Hepatic stellate cell (primary cell): ENCODE measurements around the gene GLOD4.
"Not testable (repeated sequence)": the region's sequence is repeated elsewhere in the genome, so short reads cannot be mapped to it uniquely, and the experiment has no call there.

Experiments used
- DNase-seq: peaks from one replicate; pipeline ENCODE4 v3.0.0; 2011; ENCODE audit warnings: low spot score

Gene GLOD4, protein sequence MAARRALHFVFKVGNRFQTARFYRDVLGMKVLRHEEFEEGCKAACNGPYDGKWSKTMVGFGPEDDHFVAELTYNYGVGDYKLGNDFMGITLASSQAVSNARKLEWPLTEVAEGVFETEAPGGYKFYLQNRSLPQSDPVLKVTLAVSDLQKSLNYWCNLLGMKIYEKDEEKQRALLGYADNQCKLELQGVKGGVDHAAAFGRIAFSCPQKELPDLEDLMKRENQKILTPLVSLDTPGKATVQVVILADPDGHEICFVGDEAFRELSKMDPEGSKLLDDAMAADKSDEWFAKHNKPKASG

DNA sequence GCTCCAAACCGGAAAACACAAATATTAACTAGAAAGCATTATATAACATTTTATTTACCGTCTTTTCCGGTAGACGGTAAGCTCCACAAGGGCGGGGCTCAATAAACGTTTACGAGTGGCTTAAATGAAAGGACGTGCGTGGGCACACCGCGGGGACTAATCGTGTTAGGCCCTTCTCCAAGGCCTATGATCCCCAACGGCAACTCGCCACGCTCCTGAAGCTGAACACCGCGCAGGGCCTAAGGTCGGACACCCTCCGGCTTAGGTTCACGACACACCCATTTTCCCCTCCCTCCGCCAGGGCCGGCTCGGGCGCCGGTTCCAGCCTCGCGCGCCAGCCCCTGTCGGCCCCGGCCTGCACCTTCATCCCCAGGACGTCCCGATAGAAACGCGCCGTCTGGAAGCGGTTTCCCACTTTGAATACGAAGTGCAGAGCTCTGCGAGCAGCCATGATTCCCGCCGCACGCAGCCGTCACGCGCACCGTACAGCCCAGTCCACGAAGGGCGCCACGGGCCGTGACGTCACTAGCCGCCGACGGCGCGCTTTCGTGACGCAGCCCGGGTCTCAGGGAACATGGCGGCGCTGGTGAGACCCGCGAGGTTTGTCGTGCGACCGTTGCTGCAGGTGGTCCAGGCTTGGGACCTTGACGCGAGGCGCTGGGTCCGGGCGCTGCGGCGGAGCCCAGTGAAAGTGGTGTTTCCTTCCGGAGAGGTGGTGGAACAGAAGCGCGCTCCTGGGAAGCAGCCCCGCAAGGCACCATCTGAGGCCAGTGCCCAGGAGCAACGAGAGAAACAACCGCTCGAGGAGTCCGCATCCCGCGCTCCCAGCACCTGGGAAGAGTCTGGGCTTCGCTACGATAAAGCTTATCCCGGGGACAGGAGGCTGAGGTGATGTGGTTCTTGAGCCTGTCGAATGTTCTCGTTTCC, at the start of gene GLOD4, which contains the start of gene MRM3:
Gene GLOD4, minus strand, starts transcription at position 476 of the 927 bp plus-strand sequence. Its CDS starts 25 bp downstream, at position 451.
Gene MRM3, plus strand, starts transcription at position 549 of the 927 bp plus-strand sequence. Its CDS starts 26 bp downstream, at position 575.
- DNase-seq, result peak; percentile 97

DNA sequence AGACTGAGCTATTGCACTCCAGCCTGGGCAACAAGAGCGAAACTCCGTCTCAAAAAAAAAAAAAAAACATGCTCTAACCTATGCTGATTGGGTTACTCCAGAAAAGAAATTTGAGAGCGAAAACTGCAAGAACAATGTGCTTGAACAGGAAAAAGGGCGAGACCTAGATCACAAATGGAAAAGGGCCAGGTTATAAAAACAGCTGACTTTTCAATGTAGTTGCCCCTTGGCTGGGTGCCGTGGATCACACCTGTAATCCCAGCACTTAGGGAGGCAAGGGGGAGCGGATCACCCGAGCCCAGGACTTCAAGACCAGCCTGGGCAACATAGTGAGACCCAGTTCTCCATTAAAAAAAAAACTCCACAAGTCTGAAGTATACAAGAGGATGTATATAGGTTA, 48.9 kb upstream of the GLOD4 start:
- no peak for DNase-seq

DNA sequence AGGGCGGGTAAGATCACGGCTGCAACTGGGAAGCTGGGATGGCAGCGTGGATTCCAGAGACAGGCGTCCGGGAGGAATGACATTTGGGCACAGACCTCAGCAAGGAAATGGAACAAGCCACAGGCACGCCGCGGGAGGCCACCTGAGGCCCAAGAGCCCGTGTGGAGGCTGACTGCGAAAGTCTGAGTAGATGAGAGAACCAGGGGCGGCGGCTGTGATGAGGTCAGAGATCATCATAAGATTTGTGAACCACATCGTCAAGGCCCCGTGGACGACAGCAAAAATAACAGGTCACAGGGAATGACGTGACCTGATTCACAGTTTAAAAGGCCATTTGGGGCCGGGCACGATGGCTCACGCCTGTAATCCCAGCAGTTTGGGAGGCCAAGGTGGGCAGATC, 48.3 kb upstream of the GLOD4 start:
- no peak for DNase-seq

DNA sequence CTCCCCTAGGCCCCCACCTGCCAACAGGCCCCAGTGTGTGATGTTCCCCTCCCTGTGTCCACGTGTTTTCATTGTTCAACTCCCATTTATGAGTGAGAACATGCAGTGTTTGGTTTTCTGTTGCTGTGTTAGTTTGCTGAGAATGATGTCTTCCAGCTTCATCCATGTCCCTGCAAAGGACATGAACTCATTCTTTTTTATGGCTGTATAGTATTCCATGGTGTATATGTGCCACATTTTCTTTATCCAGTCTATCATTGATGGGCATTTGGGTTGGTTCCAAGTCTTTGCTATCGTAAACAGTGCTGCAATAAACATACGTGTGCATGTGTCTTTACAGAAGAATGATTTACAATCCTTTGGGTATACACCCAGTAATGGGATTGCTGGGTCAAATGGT, 47.5 kb upstream of the GLOD4 start:
- DNase-seq, result not testable (repeated sequence)

DNA sequence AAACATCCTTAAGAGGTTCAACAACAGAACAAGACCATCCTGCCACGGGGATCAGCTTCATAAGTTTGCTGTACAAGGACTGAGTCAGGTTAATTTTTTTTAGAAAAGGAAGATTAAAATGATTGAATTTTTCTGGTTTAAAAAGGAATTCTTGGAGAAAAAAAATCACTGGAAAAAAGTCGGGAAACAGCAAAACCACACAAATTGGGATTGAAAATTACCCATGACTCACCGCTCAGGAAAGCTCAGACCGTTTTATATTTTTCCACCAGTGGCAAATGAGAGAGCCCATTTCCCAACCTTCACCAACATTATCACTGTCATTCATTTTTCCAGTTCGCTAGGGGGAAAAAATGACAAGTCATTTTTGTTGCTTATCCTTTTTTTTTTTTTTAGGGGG, 46.7 kb upstream of the GLOD4 start:
- DNase-seq, result no peak

DNA sequence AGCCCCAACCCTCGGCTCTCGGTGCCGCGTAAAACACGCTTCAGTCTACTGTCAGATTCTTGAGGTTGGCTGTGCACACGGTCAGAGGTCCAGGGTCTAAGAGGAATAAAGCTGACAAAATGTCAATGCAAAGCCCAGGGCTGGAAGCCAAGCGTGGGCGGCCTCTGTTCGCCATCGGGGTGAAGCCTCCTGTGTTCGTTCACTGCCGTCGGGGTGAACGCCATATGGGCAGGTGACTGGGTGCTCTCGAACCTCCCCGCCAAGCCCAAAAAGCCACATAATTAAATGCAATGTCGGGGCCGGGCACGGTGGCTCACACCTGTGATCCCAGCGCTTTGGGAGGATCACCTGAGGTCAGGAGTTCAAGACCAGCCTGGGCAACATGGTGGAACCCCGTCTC, 44.7 kb upstream of the GLOD4 start:
- DNase-seq, result no peak

DNA sequence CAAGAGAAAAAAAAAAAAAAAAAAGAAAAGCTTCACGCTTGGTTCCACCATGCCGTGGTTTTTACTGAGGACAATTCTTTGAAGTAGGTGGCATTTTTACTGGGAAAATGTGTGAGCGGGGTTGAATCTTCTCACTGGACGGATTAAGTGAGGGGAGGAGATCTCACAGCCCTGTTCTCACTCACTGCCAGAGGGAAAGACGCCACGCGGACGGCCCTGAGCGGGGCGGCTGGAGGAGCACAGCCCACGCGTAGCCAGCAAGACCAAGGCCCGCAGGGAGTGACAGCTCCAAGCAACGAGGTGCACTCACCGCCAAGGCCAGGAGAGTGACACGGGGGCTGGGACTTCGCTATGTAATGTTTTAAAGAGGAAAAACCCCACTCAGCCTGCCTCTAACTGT, 43.1 kb upstream of the GLOD4 start:
- no peak for DNase-seq

DNA sequence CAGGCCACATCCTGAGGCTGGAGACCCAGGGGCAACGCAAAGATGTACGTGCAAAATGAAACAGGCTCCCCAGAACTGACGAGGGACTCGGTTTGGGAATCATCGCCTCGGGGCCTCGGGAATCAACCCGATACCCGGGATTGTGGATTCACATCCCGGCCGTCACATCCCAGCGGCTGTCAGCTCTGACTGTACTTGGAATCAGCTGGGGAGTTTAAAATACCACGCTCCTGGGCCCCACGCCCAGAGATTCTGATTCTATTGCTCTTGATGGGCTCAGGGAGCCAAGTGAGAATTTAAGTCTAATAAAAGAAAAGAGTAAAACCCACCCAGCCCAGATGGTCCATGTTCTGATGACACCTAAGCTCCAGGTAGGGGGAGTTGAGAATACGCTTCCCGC, 42.3 kb upstream of the GLOD4 start:
- no peak for DNase-seq

DNA sequence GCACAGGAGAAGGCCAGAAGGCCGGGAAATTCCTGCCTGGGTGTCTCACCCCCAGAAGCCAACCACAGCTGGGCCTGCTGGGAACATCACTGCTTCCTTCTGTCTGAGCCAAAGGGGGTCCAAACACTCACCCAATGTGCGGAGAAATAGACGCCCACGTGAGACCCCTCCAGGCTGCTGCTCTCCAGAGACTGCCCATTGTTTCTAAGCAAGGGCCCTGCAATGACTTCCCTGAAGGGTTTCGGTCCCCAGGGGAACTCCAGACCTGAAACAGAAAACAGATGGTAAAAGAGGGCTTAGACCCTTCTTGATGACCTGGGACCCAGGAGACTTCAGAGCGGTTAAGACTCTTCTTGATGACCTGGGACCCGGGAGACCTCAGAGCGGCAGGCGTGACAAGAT, 41.4 kb upstream of the GLOD4 start:
- no peak for DNase-seq

DNA sequence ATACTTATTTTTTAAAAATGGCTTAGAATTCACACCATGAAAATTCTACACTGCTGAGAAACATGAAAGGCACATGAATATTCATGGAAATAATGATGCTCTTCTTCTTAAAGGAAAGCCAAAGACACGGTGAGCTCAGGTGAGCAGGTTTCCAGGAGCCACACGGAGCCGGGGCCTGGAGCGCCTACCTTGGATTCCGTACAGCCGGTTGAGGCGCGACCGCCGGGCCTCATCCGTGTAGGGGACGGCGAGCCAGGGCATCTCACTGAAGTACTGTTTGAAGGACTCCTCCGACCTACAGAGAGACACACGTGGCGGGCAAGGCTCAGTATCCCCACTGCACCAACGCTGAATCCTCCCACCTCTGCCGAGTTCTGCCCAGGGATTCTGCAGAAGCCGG, 37.2 kb upstream of the GLOD4 start:
- no peak for DNase-seq

DNA sequence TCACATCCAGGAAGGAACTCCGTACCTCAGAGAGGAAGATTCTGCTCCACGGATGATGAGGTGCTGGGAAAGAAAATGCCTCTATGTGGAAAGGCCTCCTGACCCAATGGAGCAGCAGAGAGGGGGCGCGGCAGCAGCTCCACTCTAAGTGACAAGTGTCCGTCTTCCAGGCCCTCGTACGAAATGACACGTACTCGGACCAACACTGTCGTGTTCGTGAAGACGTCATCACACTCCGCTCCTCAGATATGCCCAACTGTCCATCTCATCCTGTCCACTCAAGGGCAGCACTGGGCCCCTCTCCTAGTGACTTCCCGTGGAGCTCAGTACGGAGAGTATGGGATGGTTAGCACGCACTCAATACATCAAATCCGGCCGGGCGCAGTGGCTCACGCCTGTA, 32.3 kb upstream of the GLOD4 start:
- no peak for DNase-seq

DNA sequence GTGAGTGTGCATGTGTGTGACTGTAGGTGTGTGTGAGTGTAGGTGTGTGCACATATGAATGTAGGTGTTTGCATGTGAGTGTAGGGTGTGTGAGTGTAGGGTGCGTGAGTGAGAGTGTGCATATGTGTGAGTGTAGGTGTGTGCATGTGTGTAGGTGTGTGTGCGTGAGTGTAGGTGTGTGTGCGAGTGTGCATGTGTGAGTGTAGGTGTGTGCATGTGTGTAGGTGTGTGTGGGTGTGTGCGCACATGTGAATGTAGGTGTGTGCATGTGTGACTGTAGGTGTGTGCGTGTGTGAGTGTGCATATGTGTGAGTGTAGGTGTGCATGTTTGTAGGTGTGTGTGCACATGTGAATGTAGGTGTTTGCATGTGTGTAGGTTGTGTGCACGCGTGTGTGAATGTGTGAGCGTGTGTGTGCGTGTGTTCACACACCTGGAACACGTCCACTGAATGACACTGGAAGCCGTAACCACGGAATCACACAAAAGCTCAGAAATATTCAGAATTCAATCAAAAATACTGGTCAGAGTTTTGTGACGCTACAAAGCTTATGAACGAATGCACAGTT, 30.6 kb upstream of the GLOD4 start:
- no peak for DNase-seq

DNA sequence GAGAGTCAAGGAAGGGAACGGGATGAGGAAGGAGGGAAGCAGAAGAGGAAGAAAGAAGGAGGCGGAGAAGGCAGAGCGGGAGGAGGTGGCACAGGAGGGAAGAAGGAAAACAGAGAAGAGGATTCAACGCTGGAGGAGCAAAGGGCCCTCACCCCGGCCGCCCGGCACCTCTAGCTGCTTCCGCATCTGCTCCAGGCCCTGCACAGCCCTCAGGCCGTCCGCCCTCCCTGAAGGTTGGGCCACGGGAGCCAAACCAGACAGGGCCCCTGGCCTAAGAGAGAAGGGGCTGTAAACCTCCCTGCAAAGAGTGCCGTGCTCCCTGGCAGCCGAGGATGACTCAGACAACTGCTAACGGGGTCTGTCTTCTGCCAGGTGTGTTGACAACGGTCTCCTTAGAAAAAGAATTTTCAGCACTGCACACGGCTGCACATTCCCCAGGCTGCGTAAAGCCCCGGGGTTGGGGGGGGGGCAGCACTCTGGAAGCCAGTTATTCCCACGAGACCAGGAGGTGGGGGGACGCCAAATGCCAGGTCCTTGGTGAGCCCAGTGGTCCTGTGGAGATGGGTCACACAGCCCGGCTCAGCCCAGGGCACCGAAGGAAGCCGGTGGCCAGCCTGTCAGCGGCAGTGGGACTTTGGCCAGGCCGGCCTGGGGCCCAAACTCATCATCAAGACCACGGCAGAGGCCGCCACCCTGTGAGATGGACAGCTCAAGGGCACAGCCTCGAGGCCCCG, 29.1 kb upstream of the GLOD4 start:
- DNase-seq, result no peak

DNA sequence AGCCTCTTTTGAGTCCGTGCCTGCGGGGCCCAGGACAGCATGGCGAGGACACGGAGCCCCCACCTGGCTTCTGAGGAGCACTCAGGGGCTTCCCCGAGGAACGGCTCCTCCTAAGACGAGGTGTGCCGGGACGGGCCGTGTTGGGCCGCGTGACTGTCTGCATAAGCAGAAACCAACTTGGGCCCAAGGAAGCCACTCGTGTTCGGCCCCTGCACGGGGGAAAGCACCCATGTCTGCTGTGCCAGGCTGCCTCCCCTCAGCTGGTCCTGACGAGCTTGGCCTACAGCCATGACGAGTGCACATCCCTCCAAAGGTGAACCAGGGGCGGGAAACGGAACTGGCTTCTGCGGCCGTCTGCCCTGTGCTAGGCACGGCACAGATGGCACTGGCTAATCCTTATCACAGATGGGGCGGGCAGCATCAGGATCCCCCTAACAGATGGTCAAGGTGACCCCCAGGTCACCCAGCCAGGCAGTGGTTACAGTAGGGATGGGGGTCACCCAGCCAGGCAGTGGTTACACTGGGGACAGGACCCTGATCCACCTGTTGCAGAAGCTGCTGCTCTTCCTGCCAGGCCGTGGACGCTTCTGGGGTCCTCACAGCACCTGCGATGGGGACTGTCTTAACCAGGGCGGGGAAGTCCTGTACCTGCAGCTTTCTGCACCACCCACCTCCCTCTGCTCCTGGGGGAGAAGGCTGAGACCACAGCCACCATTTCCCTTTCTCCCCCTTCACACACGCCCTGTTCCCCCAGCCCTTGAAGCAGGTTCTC, 25.6 kb upstream of the GLOD4 start:
- DNase-seq, result no peak

DNA sequence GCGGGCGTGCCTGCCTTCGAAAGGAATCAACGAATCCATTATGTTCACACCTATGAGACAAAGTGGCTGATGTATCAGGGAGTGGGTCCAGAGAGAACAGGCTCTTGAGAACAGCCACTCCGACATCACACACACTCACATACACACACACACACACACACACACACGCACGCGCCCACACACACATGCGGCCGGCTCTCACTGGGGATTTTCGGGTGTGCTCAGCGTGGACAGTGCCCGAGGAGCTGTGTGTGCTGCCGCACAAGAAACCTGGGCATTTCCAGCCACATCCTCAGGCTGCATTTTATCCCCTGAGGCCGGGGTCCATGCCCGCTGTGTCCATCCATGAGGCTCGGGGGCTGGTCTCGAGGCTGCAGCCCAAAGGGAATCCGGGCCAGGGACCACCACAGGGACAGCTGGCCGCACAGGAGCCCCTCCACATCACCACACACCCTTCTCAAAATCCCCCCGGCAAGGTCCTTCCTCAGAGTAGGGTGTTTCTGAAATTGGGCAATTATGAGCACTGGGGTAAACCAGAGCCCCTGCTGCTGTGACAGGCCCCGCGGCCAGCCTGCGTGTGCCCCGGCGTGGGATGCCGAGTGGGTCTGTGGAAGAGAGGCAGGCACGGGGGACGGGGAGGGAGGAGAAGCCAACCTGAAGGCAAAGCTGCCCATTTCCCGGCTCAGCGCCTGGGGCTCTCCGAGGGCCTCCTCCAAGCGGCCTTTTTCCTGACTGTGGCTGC, 24.9 kb upstream of the GLOD4 start:
- no peak for DNase-seq

DNA sequence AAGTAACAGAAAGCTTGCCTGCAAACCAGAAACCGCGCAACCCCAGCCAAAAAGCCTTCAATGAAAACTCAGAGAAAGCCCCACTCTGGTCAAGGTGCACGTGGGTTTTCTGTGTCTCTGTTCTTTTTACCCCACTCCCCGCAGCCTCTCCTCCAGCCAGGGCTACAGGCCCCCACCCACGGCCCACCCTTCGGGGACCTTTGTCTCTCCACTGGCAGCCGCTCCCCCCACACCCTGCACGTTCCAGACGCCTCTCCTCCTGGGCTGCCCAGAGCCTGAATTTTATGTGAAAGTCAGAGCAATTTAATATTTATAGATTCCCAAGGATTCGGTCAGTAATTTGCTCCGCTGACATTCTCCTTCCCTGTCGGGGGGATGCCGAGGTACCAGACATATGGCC, 24.3 kb upstream of the GLOD4 start:
- DNase-seq, result no peak

DNA sequence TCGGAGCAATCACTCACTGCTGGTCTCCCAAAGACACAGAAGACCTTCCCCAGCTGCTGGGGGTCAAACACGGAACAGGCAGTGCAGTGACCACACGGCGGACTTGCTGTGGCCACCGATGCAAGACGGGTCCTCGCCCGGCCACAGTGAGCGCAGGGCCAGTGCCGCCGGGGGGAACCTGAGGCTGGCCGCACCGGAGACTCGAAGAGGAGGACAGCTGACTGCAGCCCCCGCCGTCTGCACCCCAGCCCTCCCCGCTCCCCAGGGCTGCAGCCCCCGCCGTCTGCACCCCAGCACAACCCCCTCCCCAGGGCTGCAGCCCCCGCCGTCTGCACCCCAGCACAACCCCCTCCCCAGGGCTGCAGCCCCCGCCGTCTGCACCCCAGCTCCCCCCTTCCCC, 23.8 kb upstream of the GLOD4 start:
- not testable (repeated sequence) for DNase-seq

DNA sequence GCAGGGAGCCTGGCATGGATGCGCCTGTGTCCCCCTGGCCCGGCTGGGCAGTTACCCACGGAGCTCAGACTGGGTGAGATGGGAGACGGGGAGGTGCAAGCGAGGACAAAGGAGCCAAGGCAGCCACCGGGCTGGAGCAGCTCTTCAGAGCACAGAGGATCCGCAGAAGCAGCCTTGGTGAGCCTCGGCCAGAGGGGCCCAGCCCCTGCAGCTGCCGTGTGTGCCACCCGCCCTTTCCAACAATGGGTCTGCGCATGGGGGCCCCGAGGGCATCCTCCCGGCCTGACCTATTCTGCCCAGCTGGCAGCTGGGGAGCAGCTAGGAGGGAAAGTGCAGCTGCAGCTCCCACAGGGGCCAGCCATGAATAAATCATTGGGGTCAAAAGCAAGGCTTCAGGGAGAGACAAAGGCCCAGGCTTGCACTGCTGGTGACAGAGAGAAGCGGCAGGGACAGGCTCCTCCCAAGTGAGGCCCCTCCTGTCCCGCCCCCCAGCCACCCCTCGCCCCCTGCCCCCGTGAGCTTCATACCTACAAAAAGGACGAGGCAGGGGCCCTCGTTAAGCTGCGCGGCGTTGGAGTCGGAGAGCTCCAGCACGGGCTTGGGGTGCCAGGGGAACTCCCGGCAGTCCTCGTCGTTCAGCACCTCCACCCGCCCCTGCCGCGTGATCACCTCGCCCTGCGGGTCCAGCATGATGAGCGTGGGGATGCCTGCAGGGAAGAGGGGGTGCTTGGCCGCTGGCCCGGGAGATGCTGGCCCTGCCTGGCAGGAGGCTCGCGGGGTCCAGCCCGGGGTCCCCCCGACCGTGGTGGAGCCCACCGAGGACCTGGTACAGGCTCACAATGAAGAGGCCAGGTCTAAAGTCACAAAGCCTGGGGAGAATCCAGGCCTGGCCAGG, 22.7 kb upstream of the GLOD4 start:
- DNase-seq, result no peak
